Keratinocyte (primary cell): ENCODE measurements around the gene RIN3. TPM values are rescaled to one million over a fixed set of nuclear protein-coding genes. Genes with fewer than 3 reads are reported as not detected.

Source experiments
- DNase-seq: peaks from one replicate; pipeline ENCODE4 v3.0.0-alpha.2; 2011; ENCODE audit warnings: low read depth, missing footprints, low spot score
- FAIRE-seq: peaks from 2 replicates; lab custom pipeline; 2011; peaks lifted over from hg19 to GRCh38; lab: Jason Lieb, UNC
- H2AFZ ChIP-seq: 2 replicates; pipeline ENCODE4 v1.6.0; 2012; ENCODE audit warnings: low read length, control low read depth, inconsistent platforms; ENCODE audit not compliant: control insufficient read depth
- H3K27ac ChIP-seq: 2 replicates; pipeline ENCODE4 v1.5.1; 2011; ENCODE audit warnings: low read length; ENCODE audit not compliant: control insufficient read depth, insufficient read depth
- H3K27me3 ChIP-seq: 3 replicates; pipeline ENCODE4 v1.6.0; 2011; ENCODE audit warnings: low read length; ENCODE audit not compliant: control insufficient read depth, insufficient read depth; ENCODE audit errors: extremely low read depth
- H3K36me3 ChIP-seq, 2 experiments: 2 replicates in 1 of 2; 3 replicates in 1 of 2; pipeline ENCODE4 v1.5.1; 2011; ENCODE audit warnings: low read length in 2 of 2, mild to moderate bottlenecking in 1 of 2; ENCODE audit not compliant: control insufficient read depth in 2 of 2, insufficient read depth in 2 of 2; ENCODE audit errors: extremely low read depth in 1 of 2
- H3K4me1 ChIP-seq: 3 replicates; pipeline ENCODE4 v1.5.1; 2011; ENCODE audit warnings: low read length; ENCODE audit not compliant: control insufficient read depth, insufficient read depth; ENCODE audit errors: extremely low read depth
- H3K4me2 ChIP-seq: 3 replicates; pipeline ENCODE4 v1.6.0; 2011; ENCODE audit warnings: low read depth, low read length; ENCODE audit not compliant: control insufficient read depth, insufficient read depth; ENCODE audit errors: extremely low read depth
- H3K4me3 ChIP-seq, 3 experiments: fragments of 200-600 bp in 1 of 3; sonication (generic) in 1 of 3; 2 replicates in 2 of 3; 3 replicates in 1 of 3; pipeline ENCODE4 v1.5.1; 2011 to 2016; ENCODE audit warnings: low read length in 3 of 3, mild to moderate bottlenecking in 3 of 3, control low read depth in 2 of 3, inconsistent platforms in 1 of 3, low read depth in 1 of 3, mixed read lengths in 1 of 3, mixed run types in 1 of 3, moderate library complexity in 1 of 3; ENCODE audit not compliant: control insufficient read depth in 2 of 3, insufficient read depth in 2 of 3; ENCODE audit errors: extremely low read depth in 1 of 3
- H3K79me2 ChIP-seq: 2 replicates; pipeline ENCODE4 v1.6.0; 2012; ENCODE audit warnings: low read length; ENCODE audit not compliant: control insufficient read depth, insufficient read depth
- H3K9ac ChIP-seq: 3 replicates; pipeline ENCODE4 v1.6.0; 2011; ENCODE audit warnings: low read length; ENCODE audit not compliant: control insufficient read depth, insufficient read depth; ENCODE audit errors: extremely low read depth
- H3K9me1 ChIP-seq: 3 replicates; pipeline ENCODE4 v1.6.0; 2011; ENCODE audit warnings: low read length; ENCODE audit not compliant: control insufficient read depth, insufficient read depth; ENCODE audit errors: extremely low read depth
- H3K9me3 ChIP-seq: 2 replicates; pipeline ENCODE4 v1.5.1; 2012; ENCODE audit warnings: low read depth, low read length; ENCODE audit not compliant: control insufficient read depth
- H4K20me1 ChIP-seq: 3 replicates; pipeline ENCODE4 v1.6.0; 2011; ENCODE audit warnings: low read length; ENCODE audit not compliant: control insufficient read depth, insufficient read depth; ENCODE audit errors: extremely low read depth
- CTCF ChIP-seq, 3 experiments: IDR thresholded peaks in 1 of 3; conservative IDR thresholded peaks in 1 of 3; optimal IDR thresholded peaks in 1 of 3; 2 replicates in 2 of 3; 3 replicates in 1 of 3; pipeline versions ENCODE3 to v1.5.1; 2011; ENCODE audit warnings: low read length in 3 of 3, mild to moderate bottlenecking in 3 of 3, moderate library complexity in 2 of 3, control low read depth in 1 of 3, inconsistent platforms in 1 of 3; ENCODE audit not compliant: insufficient read depth in 2 of 3; ENCODE audit errors: extremely low read depth in 1 of 3
- EZH2 ChIP-seq: IDR thresholded peaks from one replicate; pipeline ENCODE4 v1.6.1; 2012; ENCODE audit warnings: inconsistent platforms, mild to moderate bottlenecking, low read length, moderate library complexity
- dilution Hi-C: fragments of 300-500 bp; cut with MboI; formaldehyde crosslinking; loops from one replicate; pipeline ENCODE4 v1.7.0; 2020; ENCODE audit warnings: low sequenced_read_pairs; ENCODE audit not compliant: extremely low pct_ligation_motif_present
- polyA plus RNA-seq, 5 experiments: library from polyadenylated mRNA; depleted of rRNA in 3 of 5; stranded (reverse) in 3 of 5; stranded (forward) in 1 of 5; unstranded in 1 of 5; fragments of >200 nt; gene quantifications; 1 replicate in 1 of 5; 2 replicates in 3 of 5; 3 replicates in 1 of 5; pipeline versions ENCODE4 v1.2.1 to v1.2.3, GENCODE V29; 2011 to 2012; ENCODE audit warnings: missing spikeins in 2 of 5, low read depth in 1 of 5, low replicate concordance in 1 of 5

RIN3 gene
- polyA plus RNA-seq, 1 donor (not counting 4 experiments of a cell fraction or from before 2014, with no cell fraction given): 1.2 TPM

- H3K9me1 ChIP-seq: no peaks in the 10 kb centered on the region
- H3K79me2 ChIP-seq: no peaks in the 10 kb centered on the region
- no peaks in the 10 kb centered on the region for H3K27me3 ChIP-seq
- H3K4me1 ChIP-seq: peaks cover 41% of the 10 kb centered on the region
- dilution Hi-C loops: no loop called here
- H3K9me3 ChIP-seq: no peaks in the 10 kb centered on the region
- FAIRE-seq (no peak), DNase-seq (no peak)
- no peak overlapping the region for H3K27ac ChIP-seq
- no peak overlapping the region for H2AFZ ChIP-seq
- H3K9ac ChIP-seq: no peak overlapping the region
- no peaks in the 10 kb centered on the region for H3K36me3 ChIP-seq
- H3K4me3 ChIP-seq: no peak overlapping the region
- no peak overlapping the region for H3K4me2 ChIP-seq
- H4K20me1 ChIP-seq: no peaks in the 10 kb centered on the region
- no peak for TF ChIP-seq CTCF (optimal IDR thresholded peaks at IDR 0.05 in 1 of 3, IDR thresholded peaks at IDR 0.05 in 1 of 3, conservative IDR thresholded peaks at IDR 0.05 in 1 of 3; ENCODE audit: extremely low read depth in 1 of 3, insufficient read depth in 2 of 3, low read length in 3 of 3)
- TF ChIP-seq EZH2: no peak
Measured at GRCh38 chr14:92473969-92474535, 39.5 kb upstream of the RIN3 start.

GRCh38 chr14:92475037-92475436 is 38.5 kb upstream of the RIN3 start:
- dilution Hi-C loops: no loop called here
- no peaks in the 10 kb centered on the region for H3K9me3 ChIP-seq
- H4K20me1 ChIP-seq: no peaks in the 10 kb centered on the region
- no peaks in the 10 kb centered on the region for H3K36me3 ChIP-seq
- no peaks in the 10 kb centered on the region for H3K79me2 ChIP-seq
- FAIRE-seq: peak; percentile 58
- peaks cover 38% of the 10 kb centered on the region for H3K4me1 ChIP-seq
- H3K27me3 ChIP-seq: no peaks in the 10 kb centered on the region
- no peak for TF ChIP-seq CTCF (optimal IDR thresholded peaks at IDR 0.05 in 1 of 3, IDR thresholded peaks at IDR 0.05 in 1 of 3, conservative IDR thresholded peaks at IDR 0.05 in 1 of 3; ENCODE audit: extremely low read depth in 1 of 3, insufficient read depth in 2 of 3, low read length in 3 of 3)
- no peak for DNase-seq
- H3K27ac ChIP-seq: no peak overlapping the region
- no peak overlapping the region for H3K4me3 ChIP-seq
- H2AFZ ChIP-seq: no peak overlapping the region
- H3K9me1 ChIP-seq: no peaks in the 10 kb centered on the region
- no peak overlapping the region for H3K9ac ChIP-seq
- no peak overlapping the region for H3K4me2 ChIP-seq
